ENCODE measurements around the gene WTAP. TPM values are rescaled to one million over a fixed set of nuclear protein-coding genes. Genes with fewer than 3 reads are reported as not detected.
"Not testable (repeated sequence)": the region's sequence is repeated elsewhere in the genome, so short reads cannot be mapped to it uniquely, and the experiment has no call there.

WTAP gene
- total RNA-seq, 4 donors from 2014 or later: 74.8 to 202 (median 133) TPM

DNA sequence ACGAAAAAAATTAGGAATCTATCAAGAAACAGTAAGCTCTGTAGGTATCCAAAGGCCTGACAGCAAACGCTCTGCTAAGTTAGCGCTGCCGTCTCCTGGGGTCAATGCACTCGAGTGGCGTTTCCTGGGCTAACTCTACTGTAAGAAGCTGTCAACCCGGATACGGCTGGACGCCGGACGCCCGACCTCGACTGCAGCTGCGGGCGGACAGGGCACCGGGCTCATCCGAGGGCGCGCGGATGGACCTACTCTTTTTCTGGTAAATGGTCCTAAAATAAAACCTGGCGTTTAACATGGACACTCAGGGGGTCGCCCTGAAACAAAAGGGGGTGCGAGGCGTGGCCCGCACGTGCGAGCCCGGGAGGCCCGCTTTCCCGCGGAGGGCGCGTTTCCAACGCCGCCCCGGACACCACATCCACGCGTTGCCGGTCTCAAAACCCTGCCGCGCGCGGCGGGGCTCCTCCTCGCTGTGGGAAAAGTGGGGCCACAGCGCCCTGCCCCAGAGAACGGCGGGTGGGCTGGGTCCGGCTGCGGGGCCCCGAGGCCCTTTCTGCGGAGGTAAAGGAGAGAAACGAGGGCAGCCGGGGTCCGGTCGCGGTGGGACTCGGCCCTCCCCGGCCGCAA is 61.6 kb downstream of the WTAP start:
- TF ChIP-seq, protein P1, sequence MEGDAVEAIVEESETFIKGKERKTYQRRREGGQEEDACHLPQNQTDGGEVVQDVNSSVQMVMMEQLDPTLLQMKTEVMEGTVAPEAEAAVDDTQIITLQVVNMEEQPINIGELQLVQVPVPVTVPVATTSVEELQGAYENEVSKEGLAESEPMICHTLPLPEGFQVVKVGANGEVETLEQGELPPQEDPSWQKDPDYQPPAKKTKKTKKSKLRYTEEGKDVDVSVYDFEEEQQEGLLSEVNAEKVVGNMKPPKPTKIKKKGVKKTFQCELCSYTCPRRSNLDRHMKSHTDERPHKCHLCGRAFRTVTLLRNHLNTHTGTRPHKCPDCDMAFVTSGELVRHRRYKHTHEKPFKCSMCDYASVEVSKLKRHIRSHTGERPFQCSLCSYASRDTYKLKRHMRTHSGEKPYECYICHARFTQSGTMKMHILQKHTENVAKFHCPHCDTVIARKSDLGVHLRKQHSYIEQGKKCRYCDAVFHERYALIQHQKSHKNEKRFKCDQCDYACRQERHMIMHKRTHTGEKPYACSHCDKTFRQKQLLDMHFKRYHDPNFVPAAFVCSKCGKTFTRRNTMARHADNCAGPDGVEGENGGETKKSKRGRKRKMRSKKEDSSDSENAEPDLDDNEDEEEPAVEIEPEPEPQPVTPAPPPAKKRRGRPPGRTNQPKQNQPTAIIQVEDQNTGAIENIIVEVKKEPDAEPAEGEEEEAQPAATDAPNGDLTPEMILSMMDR (IDR thresholded peaks at IDR 0.05): no peak
- DNase-seq (ENCODE audit: low spot score) (peak; percentile 32), ATAC-seq (ENCODE audit: low FRiP score) (no peak)

DNA sequence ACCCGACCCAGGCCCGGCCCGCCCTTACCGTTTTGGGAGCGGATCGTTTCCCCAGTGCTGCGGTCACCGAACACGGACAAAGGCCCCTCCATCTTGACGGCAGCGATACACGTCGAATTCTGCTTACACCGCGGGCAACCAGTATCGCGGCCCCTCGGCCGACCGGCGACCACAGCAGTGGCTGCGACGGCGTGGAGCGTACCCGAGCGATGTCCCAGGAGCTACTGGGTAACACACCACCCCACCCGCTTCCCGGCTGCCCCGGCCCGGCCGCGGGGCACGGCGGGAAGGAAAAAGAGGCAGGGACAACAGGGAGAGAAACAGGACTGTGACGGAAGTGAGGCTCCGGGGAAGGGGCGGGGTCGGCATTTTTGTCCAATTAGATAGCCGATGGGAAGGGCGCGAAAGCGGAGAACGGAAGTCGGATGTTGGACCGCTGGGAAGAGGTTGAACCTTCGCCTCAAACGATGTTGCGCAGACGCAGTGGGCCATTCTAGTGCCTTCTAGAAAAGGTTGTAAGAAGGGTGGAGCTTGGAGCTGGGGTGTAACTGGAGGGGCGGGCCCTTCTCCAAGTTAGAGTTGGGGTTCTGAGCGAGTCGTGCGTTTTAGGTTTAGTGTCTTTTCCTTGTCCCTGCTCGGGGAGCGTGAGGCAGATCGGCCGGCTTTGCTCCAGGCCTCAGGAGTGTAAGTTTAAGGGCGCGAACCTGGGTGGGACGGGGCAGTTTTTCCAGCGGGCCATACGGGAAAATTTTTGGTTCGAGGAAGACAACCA is 62.3 kb downstream of the WTAP start, which contains the start of gene TCP1:
Gene TCP1 (minus strand): TSS at position 226 of the 772 bp plus-strand sequence. CDS start 134 bp downstream, at position 92.
- ATAC-seq (ENCODE audit: low FRiP score) (peak; percentile 92), DNase-seq (ENCODE audit: low spot score) (peak; percentile 99)
- TF ChIP-seq, protein P1 (IDR thresholded peaks at IDR 0.05): no peak

DNA sequence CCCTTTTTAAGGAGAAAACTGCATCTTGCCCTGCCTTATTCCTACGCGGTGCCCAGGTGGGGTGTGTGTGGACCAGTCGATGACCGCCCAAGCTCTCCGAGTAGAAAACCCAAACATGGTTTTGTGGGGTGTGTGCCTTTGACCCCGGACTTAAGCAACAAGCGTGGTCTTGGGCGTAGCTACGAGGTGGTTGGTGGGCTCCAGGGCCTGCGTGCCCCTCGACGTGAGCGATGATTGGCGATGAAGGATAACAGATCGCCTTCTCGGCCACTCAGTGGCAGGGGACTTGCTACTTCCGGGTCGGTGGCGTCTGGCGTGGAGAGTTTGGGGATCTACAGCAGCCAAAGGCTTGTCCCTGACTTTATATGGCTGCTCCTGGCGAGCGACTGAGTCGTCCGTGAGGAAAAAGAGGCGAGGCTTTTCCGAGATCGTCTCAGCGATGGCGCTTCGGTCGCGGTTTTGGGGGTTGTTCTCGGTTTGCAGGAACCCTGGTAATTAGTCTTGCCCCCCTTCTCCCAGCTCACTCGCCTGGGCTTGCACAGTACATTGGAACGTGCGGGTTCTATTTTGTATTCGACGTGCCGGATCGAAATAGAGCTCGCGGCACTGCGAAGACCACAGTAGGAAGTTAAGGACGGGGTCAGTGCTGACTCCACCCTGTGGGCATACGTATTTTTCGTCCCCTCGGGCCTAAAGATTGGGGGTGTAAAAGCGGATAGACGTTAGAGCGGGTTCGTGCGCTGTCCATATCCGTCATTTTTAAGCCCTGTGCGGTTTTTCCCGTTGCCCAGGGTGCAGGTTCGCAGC is 63.0 kb downstream of the WTAP start, which contains the start of gene MRPL18:
Gene MRPL18 (plus strand): TSS at position 319 of the 807 bp plus-strand sequence. CDS start 121 bp downstream, at position 440.
- TF ChIP-seq, protein P1 (IDR thresholded peaks at IDR 0.05): no peak
- peak; percentile 92 for ATAC-seq (ENCODE audit: low FRiP score)
- peak; percentile 61 for DNase-seq (ENCODE audit: low spot score)

DNA sequence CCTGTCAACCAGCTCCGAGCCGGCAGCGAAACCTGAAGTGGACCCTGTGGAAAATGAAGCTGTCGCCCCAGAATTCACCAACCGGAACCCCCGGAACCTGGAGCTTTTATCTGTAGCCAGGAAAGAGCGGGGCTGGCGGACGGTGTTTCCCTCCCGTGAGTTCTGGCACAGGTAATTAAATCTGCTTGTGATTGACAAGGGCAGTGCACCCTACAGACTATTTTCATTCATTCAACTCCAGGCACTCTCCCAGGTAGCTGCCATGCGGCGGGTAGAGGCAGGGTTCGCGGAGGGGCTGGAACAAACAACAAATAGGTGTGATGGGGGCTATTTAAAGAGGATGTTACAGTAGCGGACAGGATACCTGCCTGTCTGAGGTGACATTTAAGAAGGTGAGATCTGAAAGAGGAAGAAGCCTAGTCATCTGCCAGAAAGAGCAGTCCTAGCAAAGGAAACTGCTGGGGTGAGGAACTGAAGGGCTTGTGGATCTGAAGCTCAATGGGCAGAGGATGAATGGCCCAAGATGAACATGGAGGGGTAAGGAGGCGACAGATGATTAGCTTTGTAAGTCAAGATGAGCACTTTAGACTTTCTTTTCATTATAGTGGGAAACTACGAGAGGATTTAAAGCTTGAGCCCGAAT is 63.8 kb downstream of the WTAP start:
- no peak for ATAC-seq (ENCODE audit: low FRiP score)
- TF ChIP-seq, protein P1 (IDR thresholded peaks at IDR 0.05): no peak
- DNase-seq (ENCODE audit: low spot score): no peak

DNA sequence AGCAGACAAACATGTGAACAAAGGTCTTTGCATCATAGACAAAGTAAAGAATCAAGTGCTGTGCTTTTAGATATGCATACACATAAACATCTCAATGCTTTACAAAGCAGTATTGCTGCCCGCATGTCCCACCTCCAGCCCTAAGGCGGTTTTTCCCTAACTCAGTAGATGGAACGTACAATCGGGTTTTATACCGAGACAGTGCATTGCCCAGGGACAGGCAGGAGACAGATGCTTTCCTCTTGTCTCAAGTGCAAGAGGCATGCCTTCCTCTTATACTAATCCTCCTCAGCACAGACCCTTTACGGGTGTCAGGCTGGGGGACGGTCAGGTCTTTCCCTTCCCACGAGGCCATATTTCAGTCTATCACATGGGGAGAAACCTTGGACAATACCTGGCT is 67.7 kb downstream of the WTAP start:
- ATAC-seq (ENCODE audit: low FRiP score); DNase-seq (ENCODE audit: low spot score): not testable (repeated sequence)

DNA sequence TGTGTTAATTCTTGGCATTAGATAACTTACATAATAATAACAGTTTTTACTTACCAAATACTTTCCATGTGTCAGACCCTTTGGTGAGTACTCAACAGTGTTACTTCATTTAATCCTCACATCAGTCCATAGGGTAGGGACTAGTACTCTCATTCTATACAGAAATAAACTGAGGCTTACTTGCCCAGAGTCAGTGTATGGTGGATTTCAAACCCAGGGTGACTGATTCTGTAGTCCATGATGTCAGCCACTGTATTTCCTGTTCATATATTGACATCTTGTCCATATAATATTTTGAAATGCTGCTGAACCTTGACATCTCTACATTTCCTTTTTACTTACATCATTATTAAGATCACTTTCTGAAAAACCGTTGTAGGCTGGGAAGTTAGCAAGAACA is 70.2 kb downstream of the WTAP start:
- DNase-seq (ENCODE audit: low spot score): no peak
- no peak for ATAC-seq (ENCODE audit: low FRiP score)
- TF ChIP-seq, protein P1 (IDR thresholded peaks at IDR 0.05): no peak
